Activated T-cell treated with anti-CD3 and anti-CD28 coated beads for 24 hours (primary cell): ENCODE data around the gene PTGFR.

ENCODE experiments used
- DNase-seq: peaks from one replicate; pipeline ENCODE4 v3.0.0-alpha.2; 2020; ENCODE audit warnings: low read depth

The PTGFR gene

GRCh38 chr1:78490861-78491450 is at the start of gene PTGFR:
Gene PTGFR (plus strand): TSS chr1:78490974. CDS start chr1:78492744, 1,770 bp downstream.
- DNase-seq, result no peak

- no peak for DNase-seq
Measured at GRCh38 chr1:78441921-78442320, 48.9 kb upstream of the PTGFR start.

- no peak for DNase-seq
Measured at GRCh38 chr1:78447086-78447485, 43.7 kb upstream of the PTGFR start.

GRCh38 chr1:78464449-78464891 is 26.3 kb upstream of the PTGFR start:
- no peak for DNase-seq

GRCh38 chr1:78465143-78465542 is 25.6 kb upstream of the PTGFR start:
- no peak for DNase-seq

- no peak for DNase-seq
Measured at GRCh38 chr1:78468521-78468920, 22.3 kb upstream of the PTGFR start.

- DNase-seq, result no peak
Measured at GRCh38 chr1:78469576-78469975, 21.2 kb upstream of the PTGFR start.

- DNase-seq, result no peak
Measured at GRCh38 chr1:78471890-78472620, 18.7 kb upstream of the PTGFR start.

- DNase-seq, result no peak
Measured at GRCh38 chr1:78472851-78473496, 17.8 kb upstream of the PTGFR start.

- DNase-seq, result no peak
Measured at GRCh38 chr1:78474092-78474491, 16.7 kb upstream of the PTGFR start.

- DNase-seq, result no peak
Measured at GRCh38 chr1:78475888-78476610, 14.7 kb upstream of the PTGFR start.

GRCh38 chr1:78483903-78484302 is 6.9 kb upstream of the PTGFR start:
- no peak for DNase-seq

- no peak for DNase-seq
Measured at GRCh38 chr1:78491451-78492071, 787 bp downstream of the PTGFR start.

GRCh38 chr1:78492386-78492950 is 1.7 kb downstream of the PTGFR start:
- DNase-seq, result no peak

- DNase-seq, result no peak
Measured at GRCh38 chr1:78493451-78493850, 2.7 kb downstream of the PTGFR start.

- DNase-seq, result no peak
Measured at GRCh38 chr1:78497201-78497600, 6.4 kb downstream of the PTGFR start.

- no peak for DNase-seq
Measured at GRCh38 chr1:78500529-78500928, 9.8 kb downstream of the PTGFR start.

- DNase-seq, result no peak
Measured at GRCh38 chr1:78501203-78501602, 10.4 kb downstream of the PTGFR start.

GRCh38 chr1:78511334-78511733 is 20.6 kb downstream of the PTGFR start:
- no peak for DNase-seq

GRCh38 chr1:78516716-78517115 is 25.9 kb downstream of the PTGFR start:
- no peak for DNase-seq

- DNase-seq, result no peak
Measured at GRCh38 chr1:78519446-78519845, 28.7 kb downstream of the PTGFR start.

GRCh38 chr1:78520216-78520615 is 29.4 kb downstream of the PTGFR start:
- DNase-seq, result no peak
